Measurements from ENCODE around the gene URM1. TPM values are rescaled to one million over a fixed set of nuclear protein-coding genes. Genes with fewer than 3 reads are reported as not detected.

Gene URM1
- total and polyA plus RNA-seq, 2 donors (not counting 1 experiment from before 2014, with no cell fraction given): 28.6 to 35.3 TPM

DNA sequence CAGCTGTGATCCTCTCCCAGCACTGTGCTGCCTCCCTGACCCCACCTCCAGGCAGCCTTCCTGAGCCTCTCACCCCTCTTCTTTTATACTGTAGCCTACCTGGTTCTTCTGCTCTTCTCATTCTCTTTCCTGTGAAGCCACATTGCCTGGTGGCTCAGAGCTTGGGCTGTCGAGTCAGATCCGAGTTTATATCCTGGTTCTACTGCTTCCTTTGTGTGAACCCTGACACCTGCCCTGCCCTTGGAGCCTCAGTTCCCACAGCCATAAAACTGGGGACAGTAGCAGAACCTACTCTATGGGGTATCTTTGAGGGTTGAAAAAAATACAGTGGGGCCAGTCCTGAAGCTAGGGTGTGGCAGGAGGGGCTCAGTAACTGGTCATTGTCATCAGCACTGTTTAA lies 22.0 kb upstream of the URM1 start:
- no peaks in the 10 kb centered on the region for H3K27me3 ChIP-seq (ENCODE audit: control insufficient read depth, insufficient read depth, low read length)
- H3K9ac ChIP-seq (ENCODE audit: insufficient read depth, low read length): no peak overlapping the region
- H2AFZ ChIP-seq (ENCODE audit: low read length): no peak overlapping the region
- no peak overlapping the region for H3K4me3 ChIP-seq (replicated peaks in 1 of 4; ENCODE audit: control extremely low read depth in 1 of 4, insufficient read depth in 1 of 4, low read depth in 3 of 4, low read length in 4 of 4)
- TF ChIP-seq, protein P1, sequence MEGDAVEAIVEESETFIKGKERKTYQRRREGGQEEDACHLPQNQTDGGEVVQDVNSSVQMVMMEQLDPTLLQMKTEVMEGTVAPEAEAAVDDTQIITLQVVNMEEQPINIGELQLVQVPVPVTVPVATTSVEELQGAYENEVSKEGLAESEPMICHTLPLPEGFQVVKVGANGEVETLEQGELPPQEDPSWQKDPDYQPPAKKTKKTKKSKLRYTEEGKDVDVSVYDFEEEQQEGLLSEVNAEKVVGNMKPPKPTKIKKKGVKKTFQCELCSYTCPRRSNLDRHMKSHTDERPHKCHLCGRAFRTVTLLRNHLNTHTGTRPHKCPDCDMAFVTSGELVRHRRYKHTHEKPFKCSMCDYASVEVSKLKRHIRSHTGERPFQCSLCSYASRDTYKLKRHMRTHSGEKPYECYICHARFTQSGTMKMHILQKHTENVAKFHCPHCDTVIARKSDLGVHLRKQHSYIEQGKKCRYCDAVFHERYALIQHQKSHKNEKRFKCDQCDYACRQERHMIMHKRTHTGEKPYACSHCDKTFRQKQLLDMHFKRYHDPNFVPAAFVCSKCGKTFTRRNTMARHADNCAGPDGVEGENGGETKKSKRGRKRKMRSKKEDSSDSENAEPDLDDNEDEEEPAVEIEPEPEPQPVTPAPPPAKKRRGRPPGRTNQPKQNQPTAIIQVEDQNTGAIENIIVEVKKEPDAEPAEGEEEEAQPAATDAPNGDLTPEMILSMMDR (conservative IDR thresholded peaks at IDR 0.05 in 1 of 2, IDR thresholded peaks at IDR 0.05 in 1 of 2; ENCODE audit: low read depth in 1 of 2, low read length in 2 of 2): no peak
- no peak for TF ChIP-seq EZH2 (IDR thresholded peaks at IDR 0.05; ENCODE audit: low read length, missing control alignments)
- DNase-seq (ENCODE audit: low read depth in 2 of 2): no peak
- peaks cover 18% of the 10 kb centered on the region for H3K36me3 ChIP-seq (ENCODE audit: control insufficient read depth, insufficient read depth, low read length)
- H3K9me3 ChIP-seq (ENCODE audit: control insufficient read depth, insufficient read depth, low read depth, low read length): no peaks in the 10 kb centered on the region
- H4K20me1 ChIP-seq (ENCODE audit: control insufficient read depth, extremely low read depth, insufficient read depth, low read length): no peaks in the 10 kb centered on the region
- H3K4me2 ChIP-seq (ENCODE audit: extremely low read depth, insufficient read depth, low read length): no peak overlapping the region
- no peak overlapping the region for H3K27ac ChIP-seq (ENCODE audit: insufficient read depth, low read length)
- H3K4me1 ChIP-seq (ENCODE audit: control insufficient read depth, extremely low read depth, insufficient read depth, low read length): no peaks in the 10 kb centered on the region
- no peaks in the 10 kb centered on the region for H3K79me2 ChIP-seq (ENCODE audit: control insufficient read depth, insufficient read depth, low read length)

DNA sequence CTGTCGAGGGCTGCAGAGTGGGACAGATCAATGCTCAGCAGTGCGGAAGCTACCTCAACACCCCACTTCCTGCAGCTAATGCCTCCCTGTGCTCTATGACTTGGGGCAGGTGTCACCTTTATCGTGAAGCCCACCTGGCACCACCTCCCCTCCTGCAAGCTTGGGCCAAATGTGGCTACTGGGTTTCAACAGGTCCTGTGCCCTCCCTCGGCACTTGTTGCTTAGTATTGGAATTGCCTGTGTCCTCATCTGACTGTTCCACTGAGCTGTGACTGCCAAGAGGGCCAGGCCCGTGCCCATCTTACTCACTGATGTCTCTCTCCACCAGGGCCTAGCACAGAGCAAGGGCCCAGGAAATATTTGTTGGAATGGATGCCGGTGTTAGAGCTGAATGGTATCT lies 21.4 kb upstream of the URM1 start:
- peaks cover 16% of the 10 kb centered on the region for H3K36me3 ChIP-seq (ENCODE audit: control insufficient read depth, insufficient read depth, low read length)
- no peak for TF ChIP-seq EZH2 (IDR thresholded peaks at IDR 0.05; ENCODE audit: low read length, missing control alignments)
- TF ChIP-seq, protein P1 (conservative IDR thresholded peaks at IDR 0.05 in 1 of 2, IDR thresholded peaks at IDR 0.05 in 1 of 2; ENCODE audit: low read depth in 1 of 2, low read length in 2 of 2): no peak

DNA sequence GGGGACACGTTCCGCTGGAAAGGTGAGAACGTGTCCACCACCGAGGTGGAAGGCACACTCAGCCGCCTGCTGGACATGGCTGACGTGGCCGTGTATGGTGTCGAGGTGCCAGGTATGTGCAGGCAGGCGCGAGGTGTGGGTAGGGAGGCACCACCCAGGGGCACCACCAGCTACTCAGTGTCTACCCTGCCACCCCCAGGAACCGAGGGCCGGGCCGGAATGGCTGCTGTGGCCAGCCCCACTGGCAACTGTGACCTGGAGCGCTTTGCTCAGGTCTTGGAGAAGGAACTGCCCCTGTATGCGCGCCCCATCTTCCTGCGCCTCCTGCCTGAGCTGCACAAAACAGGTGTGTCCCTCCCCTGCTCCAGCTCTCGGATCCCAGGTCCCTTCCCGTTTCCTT lies 15.7 kb upstream of the URM1 start:
- DNase-seq (ENCODE audit: low read depth in 2 of 2): no peak
- no peaks in the 10 kb centered on the region for H4K20me1 ChIP-seq (ENCODE audit: control insufficient read depth, extremely low read depth, insufficient read depth, low read length)
- no peak overlapping the region for H3K27ac ChIP-seq (ENCODE audit: insufficient read depth, low read length)
- H3K4me3 ChIP-seq (replicated peaks in 1 of 4; ENCODE audit: control extremely low read depth in 1 of 4, insufficient read depth in 1 of 4, low read depth in 3 of 4, low read length in 4 of 4): no peak overlapping the region
- H3K79me2 ChIP-seq (ENCODE audit: control insufficient read depth, insufficient read depth, low read length): no peaks in the 10 kb centered on the region
- no peaks in the 10 kb centered on the region for H3K27me3 ChIP-seq (ENCODE audit: control insufficient read depth, insufficient read depth, low read length)
- TF ChIP-seq EZH2 (IDR thresholded peaks at IDR 0.05; ENCODE audit: low read length, missing control alignments): no peak
- TF ChIP-seq, protein P1 (conservative IDR thresholded peaks at IDR 0.05 in 1 of 2, IDR thresholded peaks at IDR 0.05 in 1 of 2; ENCODE audit: low read depth in 1 of 2, low read length in 2 of 2): no peak
- no peak overlapping the region for H3K4me2 ChIP-seq (ENCODE audit: extremely low read depth, insufficient read depth, low read length)
- peaks cover 4% of the 10 kb centered on the region for H3K36me3 ChIP-seq (ENCODE audit: control insufficient read depth, insufficient read depth, low read length)
- no peaks in the 10 kb centered on the region for H3K9me3 ChIP-seq (ENCODE audit: control insufficient read depth, insufficient read depth, low read depth, low read length)
- no peak overlapping the region for H2AFZ ChIP-seq (ENCODE audit: low read length)
- no peak overlapping the region for H3K9ac ChIP-seq (ENCODE audit: insufficient read depth, low read length)
- H3K4me1 ChIP-seq (ENCODE audit: control insufficient read depth, extremely low read depth, insufficient read depth, low read length): no peaks in the 10 kb centered on the region

More for the DNA sequence above, 21.4 kb upstream of the URM1 start:
- H3K9ac ChIP-seq (ENCODE audit: insufficient read depth, low read length): no peak overlapping the region
- H3K4me2 ChIP-seq (ENCODE audit: extremely low read depth, insufficient read depth, low read length): no peak overlapping the region
- no peak overlapping the region for H2AFZ ChIP-seq (ENCODE audit: low read length)
- DNase-seq (ENCODE audit: low read depth in 2 of 2): no peak
- no peaks in the 10 kb centered on the region for H3K4me1 ChIP-seq (ENCODE audit: control insufficient read depth, extremely low read depth, insufficient read depth, low read length)
- no peaks in the 10 kb centered on the region for H3K9me3 ChIP-seq (ENCODE audit: control insufficient read depth, insufficient read depth, low read depth, low read length)
- H3K27ac ChIP-seq (ENCODE audit: insufficient read depth, low read length): no peak overlapping the region
- no peaks in the 10 kb centered on the region for H3K79me2 ChIP-seq (ENCODE audit: control insufficient read depth, insufficient read depth, low read length)
- no peaks in the 10 kb centered on the region for H3K27me3 ChIP-seq (ENCODE audit: control insufficient read depth, insufficient read depth, low read length)
- H4K20me1 ChIP-seq (ENCODE audit: control insufficient read depth, extremely low read depth, insufficient read depth, low read length): no peaks in the 10 kb centered on the region
- H3K4me3 ChIP-seq (replicated peaks in 1 of 4; ENCODE audit: control extremely low read depth in 1 of 4, insufficient read depth in 1 of 4, low read depth in 3 of 4, low read length in 4 of 4): no peak overlapping the region

All from fibroblast of lung (primary cell).